LNCAP (cell line): Measurements from ENCODE around the gene DCTN4.

ENCODE experiments used
- CTCF ChIP-seq: fragments of 450-650 bp; IDR thresholded peaks from 2 replicates; pipeline ENCODE4 v1.5.1; 2017; ENCODE audit warnings: mild to moderate bottlenecking

DCTN4 gene

GRCh38 chr5:150661086-150661485, 97.7 kb downstream of the DCTN4 start, which contains the start of gene MYOZ3:
Gene MYOZ3, plus strand, starts transcription at chr5:150661251. Its CDS starts 1,691 bp downstream, at chr5:150662942.
- no peak for TF ChIP-seq CTCF

- TF ChIP-seq CTCF = no peak
Measured at GRCh38 chr5:150660108-150660831, 98.5 kb downstream of the DCTN4 start.

GRCh38 chr5:150659360-150660107, 99.3 kb downstream of the DCTN4 start:
- no peak for TF ChIP-seq CTCF

GRCh38 chr5:150658699-150659265, 100.0 kb downstream of the DCTN4 start:
- no peak for TF ChIP-seq CTCF
